WTC11 (cell line): Measurements from ENCODE around the gene IFNA2.
"Not testable (repeated sequence)": the region's sequence is repeated elsewhere in the genome, so short reads cannot be mapped to it uniquely, and the experiment has no call there.

Experiments
- CTCF ChIP-seq: fragments of 200-600 bp; IDR thresholded peaks from 2 replicates; pipeline ENCODE4 v1.8.0; 2022; ENCODE audit warnings: antibody characterized with exemption
- E2F1 ChIP-seq: sonication (generic); formaldehyde crosslinking; IDR thresholded peaks from 2 replicates; pipeline ENCODE4 v1.8.0; 2022; ENCODE audit warnings: mild to moderate bottlenecking, missing genetic modification reagents
- E2F4 ChIP-seq: sonication (generic); formaldehyde crosslinking; IDR thresholded peaks from 2 replicates; pipeline ENCODE4 v1.8.1; 2022; ENCODE audit warnings: low read depth, mild to moderate bottlenecking, moderate library complexity, missing genetic modification reagents, borderline replicate concordance
- FOXP1 ChIP-seq: sonication (generic); formaldehyde crosslinking; IDR thresholded peaks from 2 replicates; pipeline ENCODE4 v1.8.0; 2022; ENCODE audit warnings: missing genetic modification reagents, mild to moderate bottlenecking, moderate library complexity, borderline replicate concordance
- GTF2I ChIP-seq: fragments of 250-450 bp; sonication (Bioruptor Pico); conservative IDR thresholded peaks from 2 replicates; pipeline ENCODE4 v1.4.0; 2021; ENCODE audit warnings: mild to moderate bottlenecking
- HMGXB4 ChIP-seq: sonication (generic); formaldehyde crosslinking; IDR thresholded peaks from 2 replicates; pipeline ENCODE4 v1.8.1; 2023; ENCODE audit warnings: mild to moderate bottlenecking, moderate library complexity, missing genetic modification reagents
- NR1H2 ChIP-seq: sonication (generic); formaldehyde crosslinking; IDR thresholded peaks from 2 replicates; pipeline ENCODE4 v1.9.0; 2021; ENCODE audit warnings: mild to moderate bottlenecking, moderate library complexity, missing genetic modification reagents
- PRRX2 ChIP-seq: fragments of 250-450 bp; sonication (Bioruptor Pico); IDR thresholded peaks from 2 replicates; pipeline ENCODE4 v1.8.0; 2021; ENCODE audit warnings: mild to moderate bottlenecking
- SP1 ChIP-seq: sonication (generic); formaldehyde crosslinking; conservative IDR thresholded peaks from 2 replicates; pipeline ENCODE4 v1.8.1; 2022; ENCODE audit warnings: missing genetic modification reagents
- TEAD1 ChIP-seq: sonication (generic); formaldehyde crosslinking; IDR thresholded peaks from 2 replicates; pipeline ENCODE4 v1.8.0; 2022; ENCODE audit warnings: mild to moderate bottlenecking, missing genetic modification reagents
- ZNF416 ChIP-seq: fragments of 250-450 bp; sonication (Bioruptor Pico); IDR thresholded peaks from 2 replicates; pipeline ENCODE4 v1.9.0; 2021; ENCODE audit warnings: mild to moderate bottlenecking, inconsistent platforms
- ZNF512 ChIP-seq: sonication (generic); formaldehyde crosslinking; IDR thresholded peaks from 2 replicates; pipeline ENCODE4 v1.8.1; 2022; ENCODE audit warnings: missing genetic modification reagents, borderline replicate concordance

- not testable (repeated sequence) for TF ChIP-seq PRRX2 (CRISPR knock-in tag); TEAD1 (CRISPR knock-in tag); CTCF; SP1 (CRISPR knock-in tag); E2F4 (CRISPR knock-in tag); GTF2I; E2F1 (CRISPR knock-in tag); HMGXB4 (CRISPR knock-in tag); ZNF416; ZNF512; NR1H2 (CRISPR knock-in tag); FOXP1 (CRISPR knock-in tag)
Measured at GRCh38 chr9:21371467-21371866, 13.7 kb downstream of the IFNA2 start.
